GM23338 (cell line): Measurements from ENCODE around the gene TBC1D16. TPM values are rescaled to one million over a fixed set of nuclear protein-coding genes. Genes with fewer than 3 reads are reported as not detected.
A peak's percentile ranks its signal among the peaks of the same experiment; 100 is the strongest.

Experiments used
- ATAC-seq: fragments of 200-7000 bp; cut with Tn5 transposase; 3 replicates; pipeline ENCODE4 v1.9.1; 2020
- DNase-seq: peaks from one replicate; pipeline ENCODE4 v3.0.0-alpha.2; 2015; ENCODE audit warnings: low spot score
- H2AFZ ChIP-seq: fragments of 200-600 bp; sonication (generic); 2 replicates; pipeline ENCODE4 v1.8.0; 2016; ENCODE audit warnings: antibody characterized with exemption, mild to moderate bottlenecking, moderate library complexity
- H3F3A ChIP-seq: fragments of 200-600 bp; sonication (generic); replicated peaks from 2 replicates; pipeline ENCODE4 v1.8.0; 2017; ENCODE audit warnings: antibody characterized with exemption, mixed run types, low read depth
- H3K27ac ChIP-seq: fragments of 200-600 bp; sonication (generic); 2 replicates; pipeline ENCODE4 v1.6.1; 2016; ENCODE audit warnings: low read depth
- H3K27me3 ChIP-seq: fragments of 200-600 bp; sonication (generic); 2 replicates; pipeline ENCODE4 v1.8.0; 2016; ENCODE audit warnings: mild to moderate bottlenecking, mixed run types, moderate library complexity; ENCODE audit not compliant: insufficient read depth
- H3K36me3 ChIP-seq: fragments of 200-600 bp; sonication (generic); 2 replicates; pipeline ENCODE4 v1.8.0; 2016; ENCODE audit warnings: mild to moderate bottlenecking; ENCODE audit not compliant: insufficient read depth
- H3K4me1 ChIP-seq: fragments of 200-600 bp; sonication (generic); 2 replicates; pipeline ENCODE4 v1.8.0; 2016; ENCODE audit warnings: mild to moderate bottlenecking, moderate library complexity; ENCODE audit not compliant: insufficient read depth
- H3K4me2 ChIP-seq: fragments of 200-600 bp; sonication (generic); 2 replicates; pipeline ENCODE4 v1.7.1; 2017; ENCODE audit warnings: mixed run types
- H3K4me3 ChIP-seq: fragments of 200-600 bp; sonication (generic); 2 replicates; pipeline ENCODE4 v1.6.1; 2016; ENCODE audit warnings: mixed run types
- H3K79me2 ChIP-seq: fragments of 200-600 bp; sonication (generic); replicated peaks from 2 replicates; pipeline ENCODE4 v1.8.0; 2017; ENCODE audit warnings: mild to moderate bottlenecking; ENCODE audit not compliant: insufficient read depth
- H3K9me2 ChIP-seq: fragments of 200-600 bp; sonication (generic); 2 replicates; pipeline ENCODE4 v1.8.0; 2017; ENCODE audit not compliant: insufficient read depth
- H4K20me1 ChIP-seq: fragments of 200-600 bp; sonication (generic); replicated peaks from 2 replicates; pipeline ENCODE4 v1.8.0; 2017; ENCODE audit warnings: mild to moderate bottlenecking; ENCODE audit not compliant: insufficient read depth
- H3K27ac Mint-ChIP-seq: 2 replicates; pipeline ENCODE4 v1.8.0; 2020; ENCODE audit warnings: inconsistent platforms, mild to moderate bottlenecking, moderate library complexity, mixed read lengths
- H3K27me3 Mint-ChIP-seq: 3 replicates; pipeline ENCODE4 v1.8.0; 2022; ENCODE audit warnings: low read depth, mild to moderate bottlenecking, moderate library complexity, mixed read lengths, inconsistent platforms; ENCODE audit not compliant: insufficient read depth, poor library complexity
- H3K36me3 Mint-ChIP-seq: 3 replicates; pipeline ENCODE4 v1.8.0; 2021; ENCODE audit warnings: low read depth, mild to moderate bottlenecking, inconsistent platforms, moderate library complexity, mixed read lengths
- H3K4me1 Mint-ChIP-seq: 3 replicates; pipeline ENCODE4 v1.8.0; 2020; ENCODE audit warnings: mild to moderate bottlenecking, inconsistent platforms, mixed read lengths
- H3K4me3 Mint-ChIP-seq: 3 replicates; pipeline ENCODE4 v1.8.0; 2021; ENCODE audit warnings: moderate library complexity, mild to moderate bottlenecking, inconsistent platforms, mixed read lengths
- H3K9me3 Mint-ChIP-seq: 3 replicates; pipeline ENCODE4 v1.8.0; 2020; ENCODE audit warnings: moderate library complexity, mild to moderate bottlenecking, inconsistent platforms, mixed read lengths
- CREB1 ChIP-seq: fragments of 250-450 bp; sonication (Bioruptor Pico); IDR thresholded peaks from 2 replicates; pipeline ENCODE4 v1.5.0; 2020; ENCODE audit warnings: low read depth, mild to moderate bottlenecking, moderate library complexity
- ETS1 ChIP-seq: IDR thresholded peaks from 2 replicates; pipeline ENCODE4 v1.6.1; 2016; ENCODE audit warnings: antibody characterized with exemption
- EZH2 ChIP-seq: fragments of 200-600 bp; sonication (generic); IDR thresholded peaks from one replicate; pipeline ENCODE4 v1.8.0; 2017; ENCODE audit warnings: antibody characterized with exemption, mild to moderate bottlenecking, low read depth; ENCODE audit not compliant: unreplicated experiment
- JUNB ChIP-seq: IDR thresholded peaks from one replicate; pipeline ENCODE4 v1.6.1; 2016; ENCODE audit warnings: antibody characterized with exemption; ENCODE audit not compliant: unreplicated experiment
- NANOG ChIP-seq: IDR thresholded peaks from 2 replicates; pipeline ENCODE4 v1.6.1; 2016; ENCODE audit warnings: antibody characterized with exemption, borderline replicate concordance
- POLR2AphosphoS5 ChIP-seq: IDR thresholded peaks from 2 replicates; pipeline ENCODE4 v1.6.1; 2016; ENCODE audit warnings: antibody characterized with exemption, low read depth
- STAT1 ChIP-seq: IDR thresholded peaks from one replicate; pipeline ENCODE4 v1.6.1; 2016; ENCODE audit warnings: antibody characterized with exemption; ENCODE audit not compliant: unreplicated experiment
- ZNF114 ChIP-seq: fragments of 250-450 bp; sonication (Bioruptor Pico); IDR thresholded peaks from 2 replicates; pipeline ENCODE4 v1.5.0; 2020; ENCODE audit warnings: mild to moderate bottlenecking, moderate library complexity
- ZNF331 ChIP-seq: fragments of 250-450 bp; sonication (Bioruptor Pico); IDR thresholded peaks from 2 replicates; pipeline ENCODE4 v1.5.0; 2020; ENCODE audit warnings: low read depth, mild to moderate bottlenecking, moderate library complexity
- polyA plus RNA-seq: library from polyadenylated mRNA; unstranded; fragments of >200 nt; fragmentation: Nextera tagmentation; extraction: Ambion mirVana; gene quantifications from 2 replicates; pipeline ENCODE4 v1.2.1, GENCODE V29; 2016
- total RNA-seq: library from RNA; depleted of rRNA; stranded (reverse); fragments of >200 nt; shearing (Covaris generic); gene quantifications from 2 replicates; pipeline ENCODE4 v1.2.3, GENCODE V29; 2014
- TF ChIP-seq, protein P1 (sequence below): fragments of 250-450 bp; sonication (Bioruptor Pico); IDR thresholded peaks from 2 replicates; pipeline ENCODE4 v1.5.0; 2020; ENCODE audit warnings: mild to moderate bottlenecking, moderate library complexity

TBC1D16 gene
- total and polyA plus RNA-seq, 2 experiments from 2014 or later: 16.7 to 104 TPM

- no peak for TF ChIP-seq ZNF114 (CRISPR knock-in tag)
- no peak for TF ChIP-seq CREB1 (CRISPR knock-in tag)
- TF ChIP-seq ETS1: no peak
- no peak for TF ChIP-seq STAT1
- TF ChIP-seq ZNF331: no peak
- H3K4me1 Mint-ChIP-seq: peaks cover 13% of the 10 kb centered on the region
- DNase-seq (peak; percentile 0), ATAC-seq (no peak)
- no peak overlapping the region for H3K27ac Mint-ChIP-seq
- Histone ChIP-seq H3K79me2 (no peaks in the 10 kb centered on the region), H3F3A (no peaks in the 10 kb centered on the region), H4K20me1 (no peaks in the 10 kb centered on the region), H3K36me3 (no peaks in the 10 kb centered on the region), H3K4me2 (no peak overlapping the region), H3K4me3 (no peak overlapping the region), H3K4me1 (no peaks in the 10 kb centered on the region; the same call in 1 of the 2 replicates), H3K27ac (no peak overlapping the region), H2AFZ (no peak overlapping the region), H3K27me3 (no peaks in the 10 kb centered on the region), H3K9me2 (no peaks in the 10 kb centered on the region)
- H3K9me3 Mint-ChIP-seq: no peaks in the 10 kb centered on the region
- no peak overlapping the region for H3K4me3 Mint-ChIP-seq
- H3K36me3 Mint-ChIP-seq: no peaks in the 10 kb centered on the region
- peaks cover 20% of the 10 kb centered on the region for H3K27me3 Mint-ChIP-seq
Observed at GRCh38 chr17:79918581-79919163, 117.0 kb downstream of the TBC1D16 start.

DNA sequence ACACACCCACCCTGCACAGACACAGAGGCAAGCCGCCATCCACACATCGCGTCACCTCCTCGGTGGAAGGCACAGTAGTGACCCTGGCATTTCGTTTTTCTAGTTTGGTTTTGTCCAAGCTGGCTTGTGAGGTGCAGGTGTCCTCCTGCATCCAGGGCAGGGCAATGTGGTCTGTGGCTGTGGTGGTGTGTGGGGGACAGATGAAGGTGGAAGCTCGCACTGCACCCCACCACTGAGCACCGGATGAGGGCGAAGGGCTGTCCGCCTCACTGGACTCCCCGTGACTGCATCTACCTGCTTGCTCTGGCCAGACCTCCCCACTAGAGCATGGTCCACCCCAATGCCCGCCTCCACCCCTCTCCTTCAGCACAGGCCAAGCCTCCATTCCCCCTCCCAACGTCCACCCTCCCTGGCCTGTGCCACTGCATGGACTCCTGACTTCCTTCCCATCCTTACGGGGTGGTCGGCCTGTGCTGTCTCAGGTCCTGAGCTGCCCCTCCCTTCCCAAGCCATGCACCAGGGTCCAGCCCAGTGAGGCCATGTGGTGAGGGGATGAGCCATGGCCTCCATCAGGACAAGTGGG, 117.7 kb downstream of the TBC1D16 start:
- ATAC-seq (no peak), DNase-seq (peak; percentile 0)
- Mint-ChIP-seq H3K4me3 (no peak overlapping the region), H3K27ac (no peak overlapping the region), H3K4me1 (peaks cover 13% of the 10 kb centered on the region), H3K27me3 (peaks cover 18% of the 10 kb centered on the region), H3K9me3 (no peaks in the 10 kb centered on the region), H3K36me3 (no peaks in the 10 kb centered on the region)
- H3K4me3 ChIP-seq: no peak overlapping the region
- H4K20me1 ChIP-seq: no peaks in the 10 kb centered on the region
- H3K79me2 ChIP-seq: no peaks in the 10 kb centered on the region
- H3K27me3 ChIP-seq: no peaks in the 10 kb centered on the region
- no peaks in the 10 kb centered on the region for H3F3A ChIP-seq
- H3K36me3 ChIP-seq: no peaks in the 10 kb centered on the region
- no peak overlapping the region for H3K4me2 ChIP-seq
- no peak overlapping the region for H3K27ac ChIP-seq
- H3K4me1 ChIP-seq: no peaks in the 10 kb centered on the region; the same call in 1 of the 2 replicates
- no peaks in the 10 kb centered on the region for H3K9me2 ChIP-seq
- TF ChIP-seq ETS1: no peak
- no peak for TF ChIP-seq STAT1
- TF ChIP-seq NANOG: no peak
- no peak for TF ChIP-seq POLR2AphosphoS5
- TF ChIP-seq EZH2: no peak
- no peak for TF ChIP-seq JUNB
- TF ChIP-seq, protein P1, sequence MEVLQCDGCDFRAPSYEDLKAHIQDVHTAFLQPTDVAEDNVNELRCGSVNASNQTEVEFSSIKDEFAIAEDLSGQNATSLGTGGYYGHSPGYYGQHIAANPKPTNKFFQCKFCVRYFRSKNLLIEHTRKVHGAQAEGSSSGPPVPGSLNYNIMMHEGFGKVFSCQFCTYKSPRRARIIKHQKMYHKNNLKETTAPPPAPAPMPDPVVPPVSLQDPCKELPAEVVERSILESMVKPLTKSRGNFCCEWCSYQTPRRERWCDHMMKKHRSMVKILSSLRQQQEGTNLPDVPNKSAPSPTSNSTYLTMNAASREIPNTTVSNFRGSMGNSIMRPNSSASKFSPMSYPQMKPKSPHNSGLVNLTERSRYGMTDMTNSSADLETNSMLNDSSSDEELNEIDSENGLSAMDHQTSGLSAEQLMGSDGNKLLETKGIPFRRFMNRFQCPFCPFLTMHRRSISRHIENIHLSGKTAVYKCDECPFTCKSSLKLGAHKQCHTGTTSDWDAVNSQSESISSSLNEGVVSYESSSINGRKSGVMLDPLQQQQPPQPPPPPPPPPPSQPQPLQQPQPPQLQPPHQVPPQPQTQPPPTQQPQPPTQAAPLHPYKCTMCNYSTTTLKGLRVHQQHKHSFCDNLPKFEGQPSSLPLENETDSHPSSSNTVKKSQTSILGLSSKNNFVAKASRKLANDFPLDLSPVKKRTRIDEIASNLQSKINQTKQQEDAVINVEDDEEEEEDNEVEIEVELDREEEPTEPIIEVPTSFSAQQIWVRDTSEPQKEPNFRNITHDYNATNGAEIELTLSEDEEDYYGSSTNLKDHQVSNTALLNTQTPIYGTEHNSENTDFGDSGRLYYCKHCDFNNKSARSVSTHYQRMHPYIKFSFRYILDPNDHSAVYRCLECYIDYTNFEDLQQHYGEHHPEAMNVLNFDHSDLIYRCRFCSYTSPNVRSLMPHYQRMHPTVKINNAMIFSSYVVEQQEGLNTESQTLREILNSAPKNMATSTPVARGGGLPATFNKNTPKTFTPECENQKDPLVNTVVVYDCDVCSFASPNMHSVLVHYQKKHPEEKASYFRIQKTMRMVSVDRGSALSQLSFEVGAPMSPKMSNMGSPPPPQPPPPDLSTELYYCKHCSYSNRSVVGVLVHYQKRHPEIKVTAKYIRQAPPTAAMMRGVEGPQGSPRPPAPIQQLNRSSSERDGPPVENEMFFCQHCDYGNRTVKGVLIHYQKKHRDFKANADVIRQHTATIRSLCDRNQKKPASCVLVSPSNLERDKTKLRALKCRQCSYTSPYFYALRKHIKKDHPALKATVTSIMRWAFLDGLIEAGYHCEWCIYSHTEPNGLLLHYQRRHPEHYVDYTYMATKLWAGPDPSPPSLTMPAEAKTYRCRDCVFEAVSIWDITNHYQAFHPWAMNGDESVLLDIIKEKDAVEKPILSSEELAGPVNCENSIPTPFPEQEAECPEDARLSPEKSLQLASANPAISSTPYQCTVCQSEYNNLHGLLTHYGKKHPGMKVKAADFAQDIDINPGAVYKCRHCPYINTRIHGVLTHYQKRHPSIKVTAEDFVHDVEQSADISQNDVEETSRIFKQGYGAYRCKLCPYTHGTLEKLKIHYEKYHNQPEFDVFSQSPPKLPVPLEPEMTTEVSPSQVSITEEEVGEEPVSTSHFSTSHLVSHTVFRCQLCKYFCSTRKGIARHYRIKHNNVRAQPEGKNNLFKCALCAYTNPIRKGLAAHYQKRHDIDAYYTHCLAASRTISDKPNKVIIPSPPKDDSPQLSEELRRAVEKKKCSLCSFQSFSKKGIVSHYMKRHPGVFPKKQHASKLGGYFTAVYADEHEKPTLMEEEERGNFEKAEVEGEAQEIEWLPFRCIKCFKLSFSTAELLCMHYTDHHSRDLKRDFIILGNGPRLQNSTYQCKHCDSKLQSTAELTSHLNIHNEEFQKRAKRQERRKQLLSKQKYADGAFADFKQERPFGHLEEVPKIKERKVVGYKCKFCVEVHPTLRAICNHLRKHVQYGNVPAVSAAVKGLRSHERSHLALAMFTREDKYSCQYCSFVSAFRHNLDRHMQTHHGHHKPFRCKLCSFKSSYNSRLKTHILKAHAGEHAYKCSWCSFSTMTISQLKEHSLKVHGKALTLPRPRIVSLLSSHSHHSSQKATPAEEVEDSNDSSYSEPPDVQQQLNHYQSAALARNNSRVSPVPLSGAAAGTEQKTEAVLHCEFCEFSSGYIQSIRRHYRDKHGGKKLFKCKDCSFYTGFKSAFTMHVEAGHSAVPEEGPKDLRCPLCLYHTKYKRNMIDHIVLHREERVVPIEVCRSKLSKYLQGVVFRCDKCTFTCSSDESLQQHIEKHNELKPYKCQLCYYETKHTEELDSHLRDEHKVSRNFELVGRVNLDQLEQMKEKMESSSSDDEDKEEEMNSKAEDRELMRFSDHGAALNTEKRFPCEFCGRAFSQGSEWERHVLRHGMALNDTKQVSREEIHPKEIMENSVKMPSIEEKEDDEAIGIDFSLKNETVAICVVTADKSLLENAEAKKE (CRISPR knock-in tag): no peak
- no peak overlapping the region for H2AFZ ChIP-seq
